HG03378 (cell line): Measurements from ENCODE around the gene RHBDD3.

Experiments
- ATAC-seq: cut with Tn5 transposase; IDR thresholded peaks from one replicate; pipeline ENCODE4 v1.9.1; 2021; ENCODE audit warnings: mild to moderate bottlenecking, moderate library complexity; ENCODE audit not compliant: unreplicated experiment

Gene RHBDD3

DNA sequence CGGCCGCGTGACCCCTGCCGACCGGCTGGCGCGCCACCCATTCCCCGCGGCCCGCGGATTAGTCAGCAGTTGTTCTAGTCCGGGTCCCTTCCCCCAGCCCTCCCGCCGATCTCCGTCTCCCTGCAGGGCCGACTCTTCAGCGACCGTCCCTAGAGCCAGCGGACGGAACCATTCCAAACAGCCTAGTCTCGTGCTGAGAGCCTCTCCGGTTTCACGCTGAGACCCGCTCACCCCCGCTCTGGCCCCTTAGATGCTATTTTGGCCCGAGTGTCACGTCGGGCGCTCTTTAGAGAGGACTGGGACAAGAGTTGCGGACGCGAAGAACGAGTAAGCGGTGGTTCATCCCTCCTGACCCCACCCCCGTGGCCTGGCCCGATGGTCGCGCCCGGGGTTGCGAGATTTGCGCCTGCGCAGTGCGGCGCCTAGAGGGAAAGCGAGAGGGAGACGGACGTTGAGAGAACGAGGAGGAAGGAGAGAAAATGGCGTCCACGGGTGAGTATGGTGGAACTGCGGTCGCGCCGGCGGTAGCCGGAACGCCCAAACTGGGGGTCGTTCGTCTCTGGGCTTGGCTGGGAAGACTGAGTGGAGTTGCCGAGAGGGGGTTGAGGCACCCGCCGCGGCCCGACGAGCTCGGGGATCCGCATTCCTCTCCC lies at the start of gene RHBDD3, which contains the start of gene EWSR1:
Gene RHBDD3 (minus strand): TSS at position 124 of the 653 bp plus-strand sequence. CDS start 2,355 bp downstream, outside the sequence.
Gene EWSR1 (plus strand): TSS at position 411 of the 653 bp plus-strand sequence. CDS start 69 bp downstream, at position 480.
- ATAC-seq = peak; percentile 70

DNA sequence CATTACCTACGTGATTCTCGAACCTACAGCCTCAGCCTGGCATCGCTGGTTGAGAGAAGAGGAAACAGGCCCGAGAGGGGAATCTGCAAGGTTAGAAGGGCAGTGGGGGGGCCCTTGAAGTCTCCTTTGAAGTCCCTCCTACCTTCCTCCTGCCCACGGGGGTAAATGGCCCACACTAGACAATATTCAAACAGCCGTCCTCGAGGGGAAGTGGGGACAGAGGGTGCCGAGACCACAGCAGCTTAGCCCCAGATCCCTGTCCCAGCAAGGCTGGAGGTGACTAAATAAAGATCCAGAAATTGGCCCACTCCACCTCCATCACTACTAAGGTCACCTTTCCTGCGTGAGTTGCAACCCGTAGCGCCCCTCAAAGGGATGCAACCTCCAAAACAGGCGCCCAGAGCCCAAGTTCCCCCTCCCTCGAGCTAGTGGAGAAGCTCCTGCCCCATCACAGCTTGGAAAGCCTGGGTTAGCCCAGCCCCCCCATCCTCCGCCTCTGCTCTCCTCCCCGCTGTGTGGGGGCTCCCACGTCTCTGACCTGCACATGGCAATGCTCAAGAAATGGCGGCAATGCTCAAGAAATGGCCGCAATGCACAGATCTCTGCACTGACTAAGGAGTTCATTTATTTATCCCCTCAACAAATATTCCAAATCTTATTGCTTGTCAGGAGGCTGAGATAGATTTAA lies 48.5 kb upstream of the RHBDD3 start:
- no peak for ATAC-seq

DNA sequence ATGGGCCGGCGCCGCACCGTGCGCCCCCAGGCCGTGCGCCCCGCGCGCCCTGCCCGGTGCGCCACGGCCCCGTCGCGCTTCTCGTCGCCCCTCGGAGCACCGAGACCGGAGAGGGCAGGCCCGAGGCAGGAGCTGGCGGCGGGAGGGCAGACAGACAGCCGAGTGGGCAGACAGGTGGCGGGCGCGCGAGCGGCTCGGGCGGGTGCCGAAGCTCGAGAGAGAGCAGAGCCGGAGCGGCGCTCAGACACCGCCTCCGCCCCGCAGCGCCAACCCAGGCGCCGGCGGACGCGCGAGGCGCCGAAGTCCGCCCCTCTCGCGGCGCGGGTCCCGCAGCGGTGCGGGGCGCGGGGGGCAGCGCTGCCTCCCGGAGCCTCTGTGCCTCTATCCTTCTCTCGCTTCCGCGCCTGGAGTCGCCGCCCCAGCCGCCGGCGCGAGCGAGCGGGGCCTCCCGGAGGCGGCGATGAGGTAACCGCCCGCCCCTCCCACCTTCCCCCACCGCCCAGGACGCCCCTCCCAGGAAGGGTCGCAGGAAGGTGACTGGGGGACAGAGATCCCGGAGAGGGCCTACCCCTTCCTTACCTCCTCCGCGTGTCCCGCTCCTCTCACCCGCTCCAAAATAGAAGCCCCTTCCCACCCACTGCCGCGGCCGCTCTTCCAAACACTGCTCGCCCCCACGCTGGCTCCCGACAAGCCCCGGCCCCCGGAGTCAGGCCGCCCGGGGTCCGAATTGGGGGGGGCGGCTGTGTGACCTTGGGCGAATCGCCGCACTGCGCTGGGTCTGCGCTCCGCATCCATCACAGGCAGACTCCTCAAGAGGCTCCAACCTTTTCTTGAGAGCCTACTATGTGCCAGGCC lies 47.7 kb upstream of the RHBDD3 start, which contains the start of gene RASL10A:
Gene RASL10A (minus strand): TSS at position 412 of the 855 bp plus-strand sequence. CDS start 451 bp downstream, outside the sequence.
- no peak for ATAC-seq

DNA sequence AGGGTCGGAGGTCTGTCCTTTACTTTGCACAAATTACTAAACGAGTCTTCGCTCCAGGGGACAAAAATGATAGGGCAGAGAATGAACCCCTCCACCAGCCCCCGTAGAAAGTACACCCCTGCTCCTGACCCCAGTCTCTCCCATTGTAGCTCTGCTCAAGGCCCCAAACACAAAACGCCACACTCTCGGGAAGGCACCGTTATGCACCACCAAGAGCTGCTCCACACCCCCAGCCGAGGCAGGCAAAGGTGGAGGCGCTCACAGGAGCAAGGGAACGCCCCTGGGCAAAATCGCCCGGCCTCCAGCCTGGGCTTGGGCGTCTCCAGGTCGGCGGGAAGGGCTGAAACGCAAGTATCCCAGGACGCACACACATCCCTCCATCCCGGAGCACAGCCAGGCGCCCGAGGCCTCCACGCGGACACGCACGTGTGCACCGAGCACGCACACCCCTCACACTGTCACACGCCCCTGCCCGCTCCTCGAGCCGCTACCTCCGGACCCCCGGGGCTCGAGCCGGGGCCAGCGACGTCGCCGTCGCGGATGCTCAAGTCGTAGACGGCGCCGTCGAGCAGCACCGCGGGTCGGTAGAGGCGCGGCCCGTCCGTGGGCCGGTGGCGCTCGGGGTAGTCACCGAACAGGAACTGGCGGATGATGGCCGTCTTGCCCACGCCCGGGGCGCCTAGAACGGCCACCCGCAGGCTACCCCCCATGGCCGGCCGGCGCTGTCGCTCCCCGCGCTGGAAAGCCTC lies 46.9 kb upstream of the RHBDD3 start:
- ATAC-seq = no peak

DNA sequence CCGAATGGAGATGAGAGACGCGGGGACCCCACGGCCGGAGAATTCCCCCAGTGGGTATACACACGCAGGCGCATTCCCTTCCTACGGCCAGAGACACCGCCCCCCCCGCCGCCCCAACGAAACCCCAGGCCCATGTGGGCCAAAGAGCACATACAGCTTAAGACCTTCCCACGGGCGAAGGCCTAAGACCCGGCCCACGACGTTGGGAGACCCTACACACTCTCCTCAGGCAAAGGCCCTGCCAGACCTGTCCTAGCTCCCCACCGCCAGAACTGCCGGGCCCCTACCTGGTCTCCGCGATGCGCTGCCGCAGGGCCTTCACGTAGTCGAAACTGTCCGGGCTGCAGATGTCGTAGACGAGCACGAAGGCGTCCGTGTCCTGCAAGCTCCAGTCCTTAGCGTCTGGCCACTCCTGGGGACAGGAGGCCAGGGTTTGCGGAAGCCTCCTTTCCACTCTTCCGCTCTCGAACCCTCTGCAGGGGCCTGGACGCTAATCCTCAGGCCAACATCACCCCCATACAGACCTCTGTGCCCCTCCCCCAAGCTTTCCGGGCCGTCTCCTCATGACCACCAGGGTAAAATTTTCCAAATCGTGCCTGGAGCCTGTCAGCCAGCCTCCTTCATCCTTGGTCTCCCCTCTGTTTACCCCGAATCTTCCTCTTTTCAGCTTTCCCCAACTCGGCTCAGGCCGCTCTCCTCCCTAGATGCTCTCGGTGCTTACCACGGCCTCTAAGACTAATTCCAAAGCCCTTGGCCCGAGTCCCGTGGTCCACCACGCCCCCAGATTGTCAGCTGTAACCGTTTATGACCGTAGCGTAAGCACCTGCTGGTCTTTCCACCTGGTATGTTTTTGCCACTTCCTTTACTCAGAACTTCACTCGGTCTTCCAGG lies 46.0 kb upstream of the RHBDD3 start:
- no peak for ATAC-seq

DNA sequence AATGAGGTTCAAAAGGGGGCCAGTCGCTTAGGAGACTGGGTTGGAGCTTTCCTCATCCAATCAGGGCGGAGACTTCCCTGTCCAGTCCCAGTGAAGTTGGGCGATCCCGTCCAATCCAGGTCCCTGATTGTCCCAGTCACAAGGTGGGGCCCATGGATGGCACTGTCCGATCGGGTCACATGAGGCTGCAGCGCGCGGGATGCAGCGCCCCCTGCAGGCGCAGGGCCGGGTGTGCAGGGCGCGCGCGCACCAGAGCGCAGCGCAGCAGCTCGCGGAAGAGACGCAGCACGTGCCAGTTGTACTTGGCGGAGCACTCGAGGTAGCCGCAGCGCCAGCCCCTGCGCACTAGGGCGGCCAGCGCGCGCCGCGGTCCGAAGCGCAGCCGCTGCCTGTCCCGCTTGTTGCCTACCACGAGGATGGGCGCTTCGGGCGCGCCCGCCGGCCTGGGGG lies 45.4 kb upstream of the RHBDD3 start:
- no peak for ATAC-seq

DNA sequence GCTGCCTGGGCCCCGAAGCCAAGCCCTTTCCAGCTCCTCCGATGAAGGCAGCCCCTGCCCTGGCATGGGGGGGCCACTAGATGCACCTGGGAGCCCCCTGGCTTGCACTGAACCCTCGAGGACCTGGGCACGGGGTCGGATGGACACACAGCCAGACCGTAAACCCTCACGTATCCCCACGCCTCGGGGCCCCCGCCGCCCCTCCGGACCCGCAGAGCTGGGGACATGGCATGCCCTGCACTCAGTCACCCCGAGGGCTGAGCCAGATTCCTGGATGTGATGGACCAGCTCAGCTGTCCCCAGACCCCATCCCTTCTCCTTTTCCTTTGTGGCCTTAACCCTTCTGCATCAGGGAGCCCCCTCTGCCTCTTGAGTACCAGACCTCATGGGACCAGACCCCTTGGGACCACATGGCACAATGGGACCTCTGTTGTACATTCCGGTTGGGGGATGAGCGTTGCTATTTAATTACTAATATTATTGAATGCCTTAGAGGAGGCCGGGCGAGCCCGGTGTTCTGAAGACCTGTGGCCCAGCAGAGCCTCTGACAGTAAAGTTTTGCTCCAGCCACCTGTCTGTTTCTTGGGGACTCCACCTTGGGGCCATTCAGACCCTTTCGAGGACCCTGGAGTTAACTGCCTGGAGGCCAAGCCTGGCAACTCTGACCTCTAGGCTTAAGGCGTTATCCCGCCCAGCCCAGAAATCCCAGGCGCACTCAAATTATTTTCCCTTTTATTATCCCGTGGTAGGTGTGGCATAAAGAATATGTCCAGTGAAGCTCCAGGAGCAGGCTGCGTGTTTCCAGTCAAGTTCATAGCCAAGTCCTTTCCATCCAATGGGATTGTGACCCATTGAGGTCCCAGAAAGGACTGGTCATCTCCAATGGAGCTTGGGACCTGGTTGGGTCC lies 44.7 kb upstream of the RHBDD3 start:
- no peak for ATAC-seq

DNA sequence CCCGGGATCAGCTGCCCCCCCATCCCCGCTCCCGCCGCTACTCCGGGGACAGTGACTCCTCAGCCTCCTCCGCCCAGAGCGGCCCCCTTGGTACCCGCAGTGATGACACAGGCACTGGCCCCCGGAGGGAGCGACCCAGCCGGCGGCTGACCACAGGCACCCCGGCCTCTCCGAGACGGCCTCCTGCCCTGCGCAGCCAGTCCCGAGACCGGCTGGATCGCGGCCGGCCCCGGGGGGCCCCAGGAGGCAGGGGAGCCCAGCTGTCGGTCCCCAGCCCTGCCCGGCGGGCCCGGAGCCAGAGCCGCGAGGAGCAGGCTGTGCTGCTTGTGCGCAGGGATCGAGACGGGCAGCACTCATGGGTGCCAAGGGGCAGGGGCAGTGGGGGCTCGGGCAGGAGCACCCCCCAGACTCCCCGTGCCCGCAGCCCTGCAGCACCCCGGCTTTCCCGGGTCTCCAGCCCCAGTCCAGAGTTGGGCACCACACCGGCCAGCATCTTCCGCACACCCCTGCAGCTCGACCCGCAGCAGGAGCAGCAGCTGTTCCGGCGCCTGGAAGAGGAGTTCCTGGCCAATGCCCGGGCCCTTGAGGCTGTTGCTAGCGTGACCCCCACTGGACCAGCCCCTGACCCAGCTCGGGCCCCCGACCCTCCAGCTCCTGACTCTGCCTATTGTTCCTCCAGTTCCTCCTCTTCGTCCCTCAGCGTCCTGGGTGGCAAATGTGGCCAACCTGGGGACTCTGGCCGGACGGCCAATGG lies 43.9 kb upstream of the RHBDD3 start:
- ATAC-seq = no peak

DNA sequence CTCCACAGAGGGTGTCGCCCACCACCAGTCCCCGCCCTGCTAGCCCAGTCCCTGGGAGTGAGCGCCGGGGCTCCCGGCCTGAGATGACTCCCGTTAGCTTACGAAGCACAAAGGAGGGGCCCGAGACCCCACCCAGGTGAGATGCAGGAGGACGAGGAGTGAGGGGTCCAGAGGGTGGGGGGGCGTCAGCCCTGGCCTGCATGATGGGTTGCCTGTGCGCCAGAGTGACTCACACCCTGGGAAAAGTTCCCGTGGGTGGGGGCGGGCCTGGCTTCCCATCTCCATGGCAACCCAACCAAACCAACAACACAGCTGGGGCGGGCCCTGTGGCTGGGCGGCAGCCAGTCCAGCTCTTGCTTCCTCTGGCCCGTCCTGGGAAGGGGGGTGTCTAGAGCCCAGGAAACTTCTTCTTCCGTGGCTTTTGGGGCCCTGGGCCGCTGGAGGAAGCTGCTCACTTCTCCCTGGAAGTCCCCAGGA lies 43.1 kb upstream of the RHBDD3 start:
- no peak for ATAC-seq

DNA sequence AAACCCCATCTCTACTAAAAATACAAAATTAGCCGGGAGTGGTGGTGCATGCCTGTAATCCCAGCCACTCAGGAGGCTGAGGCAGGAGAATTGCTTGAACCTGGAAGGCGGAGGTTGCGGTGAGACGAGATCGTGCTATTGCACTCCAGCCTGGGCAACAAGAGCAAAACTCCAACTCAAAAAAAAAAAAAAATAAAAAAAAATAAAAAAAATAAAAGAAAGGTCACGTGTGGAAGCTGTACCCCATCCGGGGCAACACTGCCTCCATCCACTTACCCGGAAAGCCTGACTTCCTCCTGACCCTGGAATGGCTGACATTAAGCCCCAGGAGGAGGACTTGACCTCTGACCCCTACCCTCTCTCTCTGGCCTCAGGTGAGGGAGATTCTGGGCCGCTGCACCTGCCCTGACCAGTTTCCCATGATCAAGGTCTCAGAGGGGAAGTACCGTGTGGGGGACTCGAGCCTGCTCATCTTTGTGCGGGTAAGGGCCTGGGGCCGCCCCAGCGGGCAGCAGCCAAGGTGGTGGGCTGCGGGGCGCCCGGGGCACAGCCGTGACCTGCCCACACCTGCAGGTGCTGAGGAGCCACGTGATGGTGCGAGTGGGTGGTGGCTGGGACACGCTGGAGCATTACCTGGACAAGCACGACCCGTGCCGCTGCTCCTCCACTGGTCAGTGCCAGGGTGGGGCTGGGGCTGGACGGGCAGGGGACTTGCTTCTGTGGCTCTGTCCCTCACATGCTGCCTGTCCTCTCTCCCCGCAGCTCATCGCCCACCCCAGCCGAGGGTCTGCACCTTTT lies 42.5 kb upstream of the RHBDD3 start:
- ATAC-seq = no peak

DNA sequence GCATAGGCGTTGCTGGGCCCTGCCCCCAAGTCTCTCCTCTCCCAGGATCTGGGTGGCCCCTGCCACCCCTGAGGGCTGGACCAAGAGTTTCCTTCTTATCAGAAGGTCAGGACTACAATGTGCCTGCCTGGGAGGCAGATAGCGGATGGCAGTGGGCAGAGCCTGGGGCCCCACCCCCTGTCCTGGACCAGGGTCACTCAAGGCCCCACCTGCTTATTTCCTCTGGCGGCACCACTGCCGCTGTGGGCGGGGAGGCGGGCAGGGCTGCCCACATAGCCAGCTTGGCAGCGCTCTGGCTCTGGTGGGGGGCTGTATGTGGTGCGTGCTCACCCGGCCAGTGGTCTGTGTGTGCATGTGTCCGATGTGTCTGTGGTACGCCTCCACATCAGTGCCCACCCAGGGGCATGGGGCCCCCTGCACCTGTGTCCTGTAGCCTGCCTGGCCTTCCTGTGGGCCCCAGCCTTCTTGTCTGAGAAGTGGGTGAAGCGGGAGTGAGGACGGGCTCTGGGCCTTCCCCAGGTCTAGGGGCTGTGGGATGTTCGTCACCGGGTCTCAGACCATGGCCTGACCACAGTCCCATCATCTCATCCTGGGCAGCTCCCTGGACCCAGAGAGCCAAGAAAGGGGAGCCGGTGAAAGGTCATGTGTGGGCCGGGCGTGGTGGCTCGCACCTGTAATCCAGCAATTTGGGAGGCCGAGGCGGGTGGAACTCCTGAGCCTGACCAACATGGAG lies 41.7 kb upstream of the RHBDD3 start:
- ATAC-seq = no peak

DNA sequence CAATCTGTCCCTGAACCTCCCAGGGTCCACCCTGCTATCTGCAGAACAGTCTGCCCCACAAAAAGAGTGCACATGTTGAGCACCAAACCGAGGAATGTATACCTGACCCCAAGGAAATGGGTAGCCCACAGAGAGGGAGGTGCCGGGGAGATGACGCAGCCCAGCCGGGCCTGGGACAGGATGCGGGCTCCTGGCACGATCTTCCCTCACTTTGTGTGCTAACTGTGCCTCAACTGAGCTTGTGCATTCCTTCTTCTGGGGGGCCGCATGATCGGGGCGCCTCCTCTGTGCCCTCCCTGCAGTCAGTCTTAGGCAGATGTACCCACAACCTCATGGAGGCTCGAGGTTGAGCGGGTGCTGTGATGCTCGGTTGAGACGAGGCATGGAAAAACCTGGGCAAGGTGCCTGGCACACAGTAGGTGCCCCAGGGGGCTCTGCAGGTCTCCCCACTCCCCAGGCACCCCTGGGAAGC lies 41.0 kb upstream of the RHBDD3 start:
- no peak for ATAC-seq

DNA sequence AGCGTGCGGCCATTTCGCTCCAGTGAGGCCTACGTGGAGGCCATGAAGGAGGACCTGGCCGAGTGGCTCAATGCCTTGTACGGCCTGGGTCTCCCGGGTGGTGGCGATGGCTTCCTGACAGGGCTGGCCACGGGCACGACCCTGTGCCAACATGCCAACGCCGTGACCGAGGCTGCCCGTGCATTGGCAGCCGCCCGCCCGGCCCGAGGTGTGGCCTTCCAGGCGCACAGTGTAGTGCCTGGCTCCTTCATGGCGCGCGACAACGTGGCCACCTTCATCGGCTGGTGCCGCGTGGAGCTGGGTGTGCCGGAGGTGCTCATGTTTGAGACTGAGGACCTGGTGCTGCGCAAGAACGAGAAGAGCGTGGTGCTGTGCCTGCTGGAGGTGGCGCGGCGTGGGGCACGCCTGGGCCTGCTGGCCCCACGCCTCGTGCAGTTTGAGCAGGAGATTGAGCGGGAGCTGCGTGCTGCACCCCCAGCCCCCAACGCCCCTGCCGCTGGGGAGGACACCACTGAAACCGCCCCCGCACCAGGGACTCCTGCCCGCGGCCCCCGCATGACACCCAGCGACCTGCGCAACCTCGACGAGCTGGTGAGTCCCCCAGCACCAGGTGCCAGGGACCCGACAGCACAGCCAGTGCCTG lies 40.5 kb upstream of the RHBDD3 start:
- ATAC-seq = no peak

DNA sequence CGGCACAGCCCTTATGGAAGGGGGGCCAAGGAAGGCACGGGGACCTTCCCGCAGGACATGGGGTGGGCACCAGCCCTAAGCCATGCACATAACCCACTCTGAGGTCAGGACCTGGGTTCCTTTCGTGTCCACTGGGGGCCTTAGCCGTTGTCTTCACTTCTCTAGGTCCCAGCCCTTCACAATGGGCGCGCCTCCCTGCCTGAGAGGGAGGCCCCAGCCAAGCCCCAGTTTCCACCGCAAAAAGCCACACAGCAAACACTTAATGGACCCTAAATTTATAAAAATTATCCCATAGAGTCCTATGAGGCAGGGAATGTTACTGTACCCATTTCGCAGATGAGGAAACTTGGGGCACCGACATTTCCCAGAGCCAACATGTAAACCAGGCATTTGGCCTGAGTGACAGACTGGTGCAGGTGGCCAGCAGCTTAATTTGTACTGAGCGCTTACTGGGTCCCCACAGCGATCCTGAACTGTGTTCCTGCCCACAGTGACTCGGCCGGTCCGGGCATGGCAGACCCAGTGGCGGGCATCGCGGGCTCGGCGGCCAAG lies 39.9 kb upstream of the RHBDD3 start:
- ATAC-seq = no peak

DNA sequence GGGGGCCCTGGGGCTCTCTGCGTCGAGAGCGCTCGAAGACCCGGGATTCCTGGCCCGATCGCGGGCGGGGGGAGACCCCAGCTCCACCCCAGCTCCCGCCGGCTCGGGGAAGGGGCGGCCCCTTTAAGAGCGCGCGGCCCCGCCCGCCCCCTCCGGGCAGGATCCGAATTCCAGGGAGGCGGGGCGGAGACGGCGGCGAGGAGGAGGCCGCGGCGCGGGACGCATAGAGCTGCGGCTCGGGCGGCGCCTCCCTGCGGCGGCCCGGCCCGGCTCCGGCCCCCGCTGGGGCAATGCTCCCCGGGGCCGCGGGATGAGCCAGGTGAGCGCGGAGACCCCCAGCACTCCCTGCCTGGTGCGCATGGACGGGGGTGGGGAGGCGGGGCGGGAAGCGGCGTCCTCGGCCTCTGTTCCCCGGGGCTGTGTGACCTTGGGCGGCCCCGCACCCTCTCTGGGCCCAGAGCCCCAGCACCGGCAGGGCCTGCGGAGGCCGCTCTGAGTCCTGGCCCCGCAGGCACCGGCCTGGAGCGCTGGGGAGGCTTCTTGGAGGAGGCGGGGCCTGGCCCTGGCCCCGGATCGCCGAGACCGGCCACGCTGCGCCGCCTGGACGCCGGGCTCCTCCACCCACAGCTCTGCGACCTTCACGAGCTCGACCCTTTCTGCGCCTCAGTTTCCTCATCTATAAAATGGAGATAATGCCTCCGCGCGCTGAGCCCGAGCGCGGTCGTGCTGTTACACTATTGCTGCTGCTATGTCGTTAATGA lies 39.2 kb upstream of the RHBDD3 start:
- no peak for ATAC-seq
